ENCODE results near the gene DDOST.

The DDOST gene

GRCh38 chr1:20682571-20683236, 21.5 kb upstream of the DDOST start:
- Histone ChIP-seq H2AFZ (ENCODE audit: low read depth, low read length, severe bottlenecking) (no peak overlapping the region), H3K36me3 (ENCODE audit: low read length) (no peaks in the 10 kb centered on the region)
- TF ChIP-seq, protein P1, sequence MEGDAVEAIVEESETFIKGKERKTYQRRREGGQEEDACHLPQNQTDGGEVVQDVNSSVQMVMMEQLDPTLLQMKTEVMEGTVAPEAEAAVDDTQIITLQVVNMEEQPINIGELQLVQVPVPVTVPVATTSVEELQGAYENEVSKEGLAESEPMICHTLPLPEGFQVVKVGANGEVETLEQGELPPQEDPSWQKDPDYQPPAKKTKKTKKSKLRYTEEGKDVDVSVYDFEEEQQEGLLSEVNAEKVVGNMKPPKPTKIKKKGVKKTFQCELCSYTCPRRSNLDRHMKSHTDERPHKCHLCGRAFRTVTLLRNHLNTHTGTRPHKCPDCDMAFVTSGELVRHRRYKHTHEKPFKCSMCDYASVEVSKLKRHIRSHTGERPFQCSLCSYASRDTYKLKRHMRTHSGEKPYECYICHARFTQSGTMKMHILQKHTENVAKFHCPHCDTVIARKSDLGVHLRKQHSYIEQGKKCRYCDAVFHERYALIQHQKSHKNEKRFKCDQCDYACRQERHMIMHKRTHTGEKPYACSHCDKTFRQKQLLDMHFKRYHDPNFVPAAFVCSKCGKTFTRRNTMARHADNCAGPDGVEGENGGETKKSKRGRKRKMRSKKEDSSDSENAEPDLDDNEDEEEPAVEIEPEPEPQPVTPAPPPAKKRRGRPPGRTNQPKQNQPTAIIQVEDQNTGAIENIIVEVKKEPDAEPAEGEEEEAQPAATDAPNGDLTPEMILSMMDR (IDR thresholded peaks at IDR 0.05; ENCODE audit: insufficient read depth, low read length, poor library complexity, severe bottlenecking): no peak
- TF ChIP-seq EZH2phosphoT487 (conservative IDR thresholded peaks at IDR 0.05; ENCODE audit: low read length): no peak

GRCh38 chr1:20681999-20682398, 20.8 kb upstream of the DDOST start:
- H2AFZ ChIP-seq (ENCODE audit: low read depth, low read length, severe bottlenecking): no peak overlapping the region
- no peak for TF ChIP-seq EZH2phosphoT487 (conservative IDR thresholded peaks at IDR 0.05; ENCODE audit: low read length)
- TF ChIP-seq, protein P1 (IDR thresholded peaks at IDR 0.05; ENCODE audit: insufficient read depth, low read length, poor library complexity, severe bottlenecking): no peak
- H3K9ac ChIP-seq (ENCODE audit: low read length): no peak overlapping the region
- H3K9me3 ChIP-seq (ENCODE audit: insufficient read depth, low read length): 0 out of 2 replicates have a peak, but pooled peaks cover 3% of the 10 kb centered on the region
- H3K27ac ChIP-seq (ENCODE audit: low read depth, low read length): no peak overlapping the region
- H3K4me3 ChIP-seq (ENCODE audit: insufficient read depth, low read length, poor library complexity, severe bottlenecking): no peak overlapping the region
- no peaks in the 10 kb centered on the region for H3K36me3 ChIP-seq (ENCODE audit: low read length)
- no peak overlapping the region for H3K4me2 ChIP-seq (ENCODE audit: low read depth, low read length, poor library complexity, severe bottlenecking)
- no peaks in the 10 kb centered on the region for H3K79me2 ChIP-seq (ENCODE audit: insufficient read depth, low read length)
- no peaks in the 10 kb centered on the region for H3K9me2 ChIP-seq (replicated peaks; ENCODE audit: insufficient read depth, low read length)
- H3K27me3 ChIP-seq (ENCODE audit: low read length): no peaks in the 10 kb centered on the region
- H4K20me1 ChIP-seq (ENCODE audit: low read depth, low read length): no peaks in the 10 kb centered on the region
- no peaks in the 10 kb centered on the region for H3F3A ChIP-seq (ENCODE audit: insufficient read depth)

More at GRCh38 chr1:20682571-20683236, 21.5 kb upstream of the DDOST start:
- H3K27ac ChIP-seq (ENCODE audit: low read depth, low read length): no peak overlapping the region
- H3K9me2 ChIP-seq (replicated peaks; ENCODE audit: insufficient read depth, low read length): no peaks in the 10 kb centered on the region
- no peak overlapping the region for H3K9ac ChIP-seq (ENCODE audit: low read length)
- H4K20me1 ChIP-seq (ENCODE audit: low read depth, low read length): no peaks in the 10 kb centered on the region
- no peaks in the 10 kb centered on the region for H3K79me2 ChIP-seq (ENCODE audit: insufficient read depth, low read length)
- H3K9me3 ChIP-seq (ENCODE audit: insufficient read depth, low read length): 0 out of 2 replicates have a peak, but pooled peaks cover 3% of the 10 kb centered on the region
- no peak overlapping the region for H3K4me3 ChIP-seq (ENCODE audit: insufficient read depth, low read length, poor library complexity, severe bottlenecking)
- H3F3A ChIP-seq (ENCODE audit: insufficient read depth): no peaks in the 10 kb centered on the region
- no peak overlapping the region for H3K4me2 ChIP-seq (ENCODE audit: low read depth, low read length, poor library complexity, severe bottlenecking)
- no peaks in the 10 kb centered on the region for H3K27me3 ChIP-seq (ENCODE audit: low read length)

- H3K4me3 ChIP-seq (ENCODE audit: insufficient read depth, low read length, poor library complexity, severe bottlenecking): no peak overlapping the region
- H3K27me3 ChIP-seq (ENCODE audit: low read length): no peaks in the 10 kb centered on the region
- no peak for TF ChIP-seq EZH2phosphoT487 (conservative IDR thresholded peaks at IDR 0.05; ENCODE audit: low read length)
- TF ChIP-seq, protein P1 (IDR thresholded peaks at IDR 0.05; ENCODE audit: insufficient read depth, low read length, poor library complexity, severe bottlenecking): no peak
- no peak overlapping the region for H3K4me2 ChIP-seq (ENCODE audit: low read depth, low read length, poor library complexity, severe bottlenecking)
- no peaks in the 10 kb centered on the region for H4K20me1 ChIP-seq (ENCODE audit: low read depth, low read length)
- H3K27ac ChIP-seq (ENCODE audit: low read depth, low read length): no peak overlapping the region
- no peaks in the 10 kb centered on the region for H3K36me3 ChIP-seq (ENCODE audit: low read length)
- no peak overlapping the region for H3K9ac ChIP-seq (ENCODE audit: low read length)
- H3K9me2 ChIP-seq (replicated peaks; ENCODE audit: insufficient read depth, low read length): no peaks in the 10 kb centered on the region
- H3K79me2 ChIP-seq (ENCODE audit: insufficient read depth, low read length): no peaks in the 10 kb centered on the region
- 0 out of 2 replicates have a peak, but pooled peaks cover 3% of the 10 kb centered on the region for H3K9me3 ChIP-seq (ENCODE audit: insufficient read depth, low read length)
- H2AFZ ChIP-seq (ENCODE audit: low read depth, low read length, severe bottlenecking): no peak overlapping the region
- no peaks in the 10 kb centered on the region for H3F3A ChIP-seq (ENCODE audit: insufficient read depth)
Measured at GRCh38 chr1:20680269-20680668, 19.1 kb upstream of the DDOST start.

All from SU-DHL-6 (cell line).